Inferior parietal cortex (tissue), 1 donor: ENCODE results near the gene PPP6R1.

Experiments used
- DNase-seq: peaks from one replicate; pipeline ENCODE4 v3.0.0-alpha.2; 2016; ENCODE audit errors: extremely low spot score

The PPP6R1 gene

DNA sequence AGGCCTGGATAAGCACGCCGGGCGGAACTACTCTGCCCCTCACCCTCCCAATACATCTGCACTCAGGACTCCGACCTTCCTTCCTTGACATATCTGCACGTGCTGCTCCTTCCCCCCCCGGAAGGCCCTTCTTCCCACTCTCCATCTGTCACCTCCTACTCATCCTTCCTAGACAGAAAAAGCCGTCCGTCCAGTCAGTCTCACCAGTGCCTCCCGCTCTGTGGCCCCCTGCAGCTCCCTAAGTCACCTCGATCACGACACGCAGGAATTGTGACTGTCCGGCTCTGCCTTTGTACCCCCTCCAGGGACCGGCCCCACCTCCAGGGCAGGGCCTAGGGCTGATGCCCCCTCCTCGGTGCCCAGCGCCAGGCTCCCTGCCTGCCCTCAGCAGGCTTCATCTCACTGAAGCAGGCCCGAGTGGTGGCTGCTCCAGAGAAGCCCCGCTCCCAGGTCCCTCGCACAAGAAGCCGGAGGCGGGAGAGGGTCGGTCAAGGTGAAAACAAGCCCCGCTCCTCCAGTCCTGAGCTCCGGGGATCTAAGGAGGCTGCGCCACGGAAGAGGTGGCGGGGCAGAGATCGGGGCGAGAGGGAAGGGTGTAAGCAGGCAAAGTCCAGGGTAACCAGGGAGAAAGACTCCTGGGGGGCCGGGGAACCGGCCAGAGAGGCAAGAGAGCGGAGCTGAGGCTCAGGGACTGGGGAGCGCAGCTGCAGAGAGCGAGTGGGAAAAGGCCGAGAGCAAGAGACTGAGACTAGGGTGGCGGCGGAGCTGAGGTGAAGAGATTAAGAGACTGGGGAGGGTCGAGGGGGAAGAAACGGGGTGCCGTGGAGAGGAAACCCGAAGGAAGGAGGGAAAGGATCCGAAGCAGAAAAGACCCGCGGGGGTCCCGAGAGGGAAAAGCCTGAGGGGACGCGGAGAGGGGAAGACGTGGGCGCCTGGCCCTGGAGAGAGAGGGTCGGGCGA lies 1.1 kb downstream of the PPP6R1 start:
- no peak for DNase-seq

DNA sequence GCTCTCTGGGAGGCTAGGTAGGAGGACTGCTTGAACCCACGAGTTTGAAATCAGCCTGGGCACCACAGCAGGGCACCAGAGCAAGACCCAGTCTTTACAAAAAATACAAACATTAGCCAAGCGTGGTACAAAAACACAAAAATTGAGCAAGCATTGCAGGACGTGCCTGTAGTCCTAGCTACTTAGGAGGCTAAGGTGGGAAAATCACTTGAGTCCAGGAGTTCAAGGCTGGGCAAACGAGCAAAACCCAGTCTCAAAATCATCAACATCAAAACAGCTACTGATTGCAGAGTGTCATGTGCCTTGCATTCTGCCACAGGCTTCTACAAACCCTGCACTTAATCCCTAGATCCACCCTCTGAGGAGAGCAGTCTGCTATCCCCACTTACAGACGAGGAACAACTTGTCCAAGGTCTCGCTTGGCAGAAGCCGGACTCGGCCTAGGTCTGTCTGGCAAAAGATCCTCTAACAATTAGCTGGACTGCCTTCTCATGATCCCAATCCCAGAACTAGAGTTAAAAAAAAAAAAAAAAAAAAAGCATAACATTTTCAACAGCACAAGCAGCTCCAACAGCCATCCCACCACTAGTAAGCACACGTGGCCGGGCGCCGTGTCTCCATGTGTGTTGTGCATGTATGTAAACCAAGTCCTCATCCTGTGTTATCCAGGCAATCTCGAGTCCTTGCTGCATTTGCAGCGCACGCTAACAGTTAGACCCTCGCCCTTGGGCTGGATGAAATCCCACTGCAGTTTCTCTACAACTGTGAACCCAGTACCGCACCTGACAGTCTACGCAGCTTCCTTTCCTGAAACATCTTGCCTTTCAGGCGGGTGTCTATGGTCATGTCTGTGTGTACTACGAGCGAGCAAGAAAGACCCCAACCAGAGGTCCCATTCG lies 2.0 kb downstream of the PPP6R1 start:
- no peak for DNase-seq

- no peak for DNase-seq
Measured at GRCh38 chr19:55255618-55256423, 3.0 kb downstream of the PPP6R1 start.

DNA sequence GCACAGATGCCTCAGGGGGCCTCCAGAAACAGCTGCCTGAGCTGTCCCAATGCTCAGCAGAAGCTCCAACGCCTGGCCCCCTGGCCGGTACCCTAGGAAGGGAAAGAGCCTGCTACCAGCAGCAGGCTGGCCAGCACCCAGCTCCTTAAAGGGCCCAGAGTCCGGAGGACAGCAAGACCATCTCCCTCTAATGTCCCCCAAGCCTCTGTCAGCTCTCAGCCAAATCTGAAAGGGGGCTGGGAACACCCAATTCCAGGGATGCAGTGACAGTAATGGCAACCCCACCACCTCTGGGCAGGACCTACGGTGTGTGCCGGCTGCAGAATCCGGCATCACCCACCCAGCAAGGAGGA lies 4.2 kb downstream of the PPP6R1 start:
- no peak for DNase-seq

DNA sequence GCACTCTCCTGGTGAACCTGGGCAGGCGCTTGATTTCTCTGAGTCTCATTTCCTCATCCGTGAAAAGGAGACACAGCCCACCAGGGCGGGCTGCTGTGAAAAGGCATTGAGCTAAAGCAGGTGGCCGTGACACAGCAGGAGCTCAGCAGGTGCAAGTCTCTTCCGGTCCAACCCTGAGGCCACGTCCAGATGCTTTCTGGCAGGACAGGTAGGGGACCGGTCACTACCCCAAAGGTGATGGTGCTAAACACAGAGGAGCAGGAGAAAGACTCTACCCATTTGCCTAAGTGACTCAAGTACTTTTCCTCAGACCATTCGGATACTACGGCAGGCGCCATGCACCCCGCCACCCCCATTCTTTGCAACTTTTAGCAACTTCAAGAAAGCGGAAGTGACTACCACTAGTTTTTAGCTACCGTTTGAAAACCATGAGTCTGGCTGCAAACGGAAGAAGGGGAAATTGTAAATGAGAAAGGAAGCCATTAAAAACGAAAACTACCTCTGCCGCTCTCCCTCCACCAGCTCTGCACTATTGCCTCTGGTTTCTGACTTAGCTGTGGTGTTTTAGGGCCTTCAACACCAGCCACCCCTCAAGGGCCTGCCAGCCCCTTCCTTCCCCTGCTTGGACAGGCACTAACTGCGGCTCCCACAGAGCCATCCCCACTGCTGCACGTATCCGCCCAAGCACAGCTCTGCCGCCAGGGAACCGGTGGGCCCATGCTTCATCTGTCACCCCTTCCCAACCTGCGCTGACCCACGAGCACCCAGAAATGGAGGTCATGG lies 4.8 kb downstream of the PPP6R1 start:
- DNase-seq = no peak

DNA sequence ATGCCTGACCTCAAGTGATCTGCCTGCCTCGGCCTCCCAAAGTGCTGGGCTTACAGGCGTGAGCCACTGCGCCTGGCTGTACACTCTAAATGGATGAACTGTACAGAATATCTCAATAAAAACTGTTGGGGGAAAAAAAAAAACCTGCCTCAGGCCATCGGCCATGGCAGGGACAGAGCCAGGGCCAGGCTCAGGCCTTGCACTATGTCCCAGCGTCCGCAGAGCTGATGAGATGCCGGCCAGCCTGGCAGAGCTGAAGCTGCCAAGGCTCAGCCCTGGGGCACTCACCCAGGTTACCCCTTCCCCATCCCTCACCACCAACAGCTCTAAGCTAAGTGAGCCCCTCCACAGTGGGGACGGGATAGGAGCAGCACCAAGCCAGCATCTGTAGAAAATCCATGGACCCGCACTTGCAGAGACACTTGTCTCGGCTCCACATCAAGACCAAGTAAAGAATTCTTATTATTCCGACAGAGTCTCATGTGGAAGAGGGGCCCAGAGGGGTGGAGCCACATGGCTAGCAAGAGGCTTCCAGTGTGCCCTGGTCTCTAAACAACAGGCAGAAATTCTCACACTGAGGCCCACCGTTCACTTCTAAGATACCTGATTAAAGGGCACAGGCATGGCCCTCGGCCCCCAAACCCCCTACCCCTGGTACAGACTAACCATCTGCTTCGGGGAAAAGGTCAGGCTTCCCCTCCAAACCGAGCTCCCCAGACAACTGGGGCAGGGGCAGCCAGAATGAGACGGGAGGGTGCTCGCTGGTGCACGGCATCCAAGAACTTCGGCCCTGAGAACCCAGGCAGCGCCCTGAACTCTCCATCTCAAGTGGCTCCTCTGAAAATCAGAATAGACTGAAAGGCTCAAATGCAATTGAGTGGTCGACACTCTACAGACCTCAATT lies 5.8 kb downstream of the PPP6R1 start:
- DNase-seq = no peak

- DNase-seq = no peak
Measured at GRCh38 chr19:55251341-55252081, 7.3 kb downstream of the PPP6R1 start.

DNA sequence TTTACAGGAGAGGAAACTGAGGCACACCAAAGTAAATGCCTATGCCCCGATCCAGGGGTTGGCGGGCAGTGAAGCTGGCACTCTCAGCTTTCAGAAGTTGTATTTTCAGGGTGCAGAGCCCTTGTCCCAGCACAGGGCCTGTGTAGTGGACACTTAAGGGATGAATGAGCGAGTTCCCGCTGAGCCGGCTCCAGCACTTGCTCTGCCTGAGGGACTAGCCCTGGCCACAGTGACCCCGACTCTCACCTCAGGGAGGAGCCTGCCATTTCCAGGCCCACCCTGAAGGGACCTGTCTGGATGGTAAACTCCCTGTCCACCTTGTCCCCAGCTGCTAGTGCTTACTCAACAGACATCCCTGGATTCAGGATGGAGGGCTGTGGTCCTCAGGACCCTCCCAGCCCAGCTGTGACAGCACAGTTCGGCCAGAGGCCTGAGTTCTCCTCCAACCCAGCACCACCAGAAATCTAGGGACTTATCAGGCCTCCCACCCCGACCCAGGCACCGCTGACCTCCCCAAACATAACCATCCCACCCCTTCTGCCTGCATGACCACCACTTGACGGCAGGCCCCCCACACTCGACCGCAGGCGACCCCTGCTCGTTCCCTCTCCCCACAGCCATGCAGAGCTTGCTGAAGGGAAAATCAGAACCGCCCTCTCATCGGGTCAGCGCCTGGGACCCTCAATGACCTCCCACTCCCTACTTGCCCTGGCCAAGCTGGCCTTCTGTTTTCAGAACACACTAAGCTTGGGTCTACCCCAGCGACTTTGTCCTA lies 8.4 kb downstream of the PPP6R1 start:
- no peak for DNase-seq

GRCh38 chr19:55249841-55250240 lies 9.0 kb downstream of the PPP6R1 start:
- DNase-seq = no peak

DNA sequence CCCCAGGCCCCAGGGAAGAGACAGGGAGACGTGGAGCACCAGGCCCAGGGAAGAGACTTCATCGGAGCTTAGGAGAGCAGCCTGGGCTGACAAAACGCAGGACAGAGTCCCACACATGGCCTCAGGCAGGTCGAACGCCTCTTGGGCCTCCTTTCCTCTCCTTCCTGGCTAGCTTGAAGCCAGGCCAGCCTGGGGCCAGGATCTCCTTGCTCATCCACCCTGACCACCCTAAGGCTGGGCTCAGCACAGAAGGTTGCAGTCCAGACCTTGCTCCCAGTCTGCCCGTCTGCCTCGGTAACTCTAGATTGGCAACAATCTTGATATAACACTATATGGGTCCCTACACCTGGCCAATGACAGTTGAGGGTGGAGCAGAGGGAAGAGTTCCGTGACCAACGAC lies 10.1 kb downstream of the PPP6R1 start:
- no peak for DNase-seq

DNA sequence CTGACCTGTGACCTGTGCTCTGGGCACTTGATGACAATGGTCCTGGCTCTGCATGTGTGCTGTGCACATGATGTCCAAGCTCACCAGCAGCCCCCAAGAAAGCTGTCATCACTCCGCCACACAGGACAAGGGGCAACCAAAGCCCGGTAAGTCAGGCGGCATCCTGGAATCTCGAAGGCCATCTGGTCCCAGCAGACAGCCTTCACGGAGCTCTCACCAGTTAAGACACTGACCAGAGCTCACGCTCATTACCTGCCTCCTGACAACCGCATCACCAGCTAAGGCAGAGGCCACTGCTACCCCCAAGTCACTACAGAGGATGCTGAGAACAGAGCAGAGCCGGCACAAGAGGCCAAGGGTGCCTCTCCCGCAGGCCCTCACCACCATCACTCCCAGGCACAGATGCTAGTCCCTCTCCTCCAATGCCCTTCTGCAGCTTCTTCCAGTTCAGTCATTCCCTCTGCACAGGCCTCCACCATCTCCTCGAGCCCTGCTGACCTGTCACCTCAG lies 10.6 kb downstream of the PPP6R1 start:
- no peak for DNase-seq

GRCh38 chr19:55247621-55248099 lies 11.2 kb downstream of the PPP6R1 start:
- no peak for DNase-seq

- no peak for DNase-seq
Measured at GRCh38 chr19:55246462-55247451, 12.1 kb downstream of the PPP6R1 start.

- no peak for DNase-seq
Measured at GRCh38 chr19:55245236-55245904, 13.4 kb downstream of the PPP6R1 start.

GRCh38 chr19:55244004-55244680 lies 14.7 kb downstream of the PPP6R1 start:
- DNase-seq = no peak

GRCh38 chr19:55242517-55242916 lies 16.3 kb downstream of the PPP6R1 start:
- no peak for DNase-seq
